CD4-positive, alpha-beta T cell treated with Interleukin-15 for 1 hour (primary cell): Measurements from ENCODE around the gene SYT15B.
"Not testable (repeated sequence)": the region's sequence is repeated elsewhere in the genome, so short reads cannot be mapped to it uniquely, and the experiment has no call there.

ENCODE experiments used
- DNase-seq: peaks from one replicate; pipeline ENCODE4 v3.0.0-alpha.2; 2020

The SYT15B gene

DNA sequence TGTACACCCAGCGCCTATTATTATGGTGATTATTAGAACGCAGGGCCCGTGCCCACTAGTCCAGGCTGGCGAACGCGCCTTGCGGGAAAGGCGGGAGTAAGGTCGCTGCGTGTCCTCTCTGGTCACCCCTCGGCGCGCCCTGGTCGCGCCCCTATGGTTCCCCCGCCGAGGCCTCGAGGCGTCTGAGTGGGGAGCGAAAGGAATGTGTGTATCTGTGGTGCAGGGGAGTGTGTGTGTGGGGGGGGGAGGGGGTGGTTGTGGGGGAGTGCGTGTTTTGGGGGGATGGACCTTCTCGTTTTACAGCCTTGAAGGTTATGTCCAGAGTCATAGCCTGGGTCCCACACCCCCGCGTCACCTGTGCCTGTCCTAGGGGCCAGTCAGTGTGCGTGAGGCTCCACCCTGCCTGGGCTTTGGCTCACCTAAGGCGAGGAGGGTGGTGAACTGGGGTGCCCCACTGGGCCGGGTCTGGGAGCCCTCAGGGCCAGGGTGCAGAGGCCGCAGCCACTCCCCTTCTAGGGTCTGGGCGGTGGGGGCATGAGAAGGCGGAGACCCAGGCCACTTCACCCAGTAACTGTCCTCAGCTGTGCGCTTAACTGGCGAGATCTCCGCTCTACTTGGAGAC lies at the start of gene SYT15B:
Gene SYT15B, minus strand, starts transcription at position 39 of the 622 bp plus-strand sequence. CDS start 952 bp downstream, outside the sequence.
- DNase-seq = not testable (repeated sequence)

DNA sequence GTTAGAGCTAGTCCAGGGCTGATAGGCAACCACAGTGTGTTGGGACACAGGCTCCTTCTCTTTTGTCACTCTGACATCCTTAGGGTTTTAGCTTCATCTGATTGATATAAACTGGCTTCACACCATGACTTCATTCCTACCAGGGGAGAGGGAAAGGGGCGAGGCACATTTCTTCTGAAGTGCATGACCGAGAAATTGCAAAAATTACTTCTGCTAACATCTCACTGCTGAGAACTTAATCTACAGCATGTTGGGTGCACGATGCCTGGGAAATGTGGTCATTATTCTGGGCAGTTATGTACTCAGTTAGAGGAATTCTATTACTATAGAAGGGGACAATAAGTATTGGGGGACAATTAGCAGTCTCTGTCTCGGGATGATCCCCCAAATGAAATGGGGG lies 16.2 kb upstream of the SYT15B start:
- DNase-seq = not testable (repeated sequence)

DNA sequence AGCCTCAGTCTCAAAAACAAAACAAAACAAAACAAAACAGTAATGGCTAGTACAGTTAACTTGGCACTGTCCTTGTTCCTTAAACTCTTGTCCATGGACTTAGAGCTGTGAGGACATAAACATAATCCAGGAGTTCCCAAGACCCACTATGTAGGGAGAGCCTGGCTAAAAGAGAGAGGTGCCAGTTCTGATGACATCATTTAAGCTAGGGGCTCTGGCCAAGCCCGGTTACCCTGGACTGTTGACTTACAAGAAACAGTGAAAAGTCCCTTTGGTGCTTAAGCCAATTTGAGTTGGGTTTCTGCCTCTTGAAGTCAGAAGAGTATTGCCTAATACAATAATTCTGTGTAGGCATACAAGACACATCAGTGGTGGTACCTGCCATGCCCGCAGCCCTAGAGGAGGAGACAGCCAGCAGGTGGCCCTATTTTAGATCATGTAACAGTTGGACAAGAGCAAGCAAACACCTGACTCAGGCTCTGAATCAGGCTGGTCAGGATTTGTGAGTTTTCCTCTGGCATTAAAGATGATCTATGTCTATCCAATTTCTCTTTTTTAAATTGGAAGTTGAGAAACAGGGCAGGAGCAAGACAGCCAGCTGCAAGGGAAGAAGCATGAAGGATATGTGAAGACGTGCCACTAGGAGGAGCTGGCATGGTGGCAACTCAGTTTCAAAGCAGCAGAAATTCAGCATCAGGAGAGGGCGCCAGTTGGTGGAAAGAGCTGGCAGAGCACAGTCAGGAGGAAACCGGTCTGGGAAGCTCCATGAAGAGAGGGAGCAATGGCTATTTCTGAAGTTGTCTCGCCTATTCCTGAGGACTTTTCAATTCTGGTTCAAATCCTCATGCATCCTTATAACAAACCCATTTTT lies 12.2 kb upstream of the SYT15B start:
- DNase-seq = not testable (repeated sequence)

DNA sequence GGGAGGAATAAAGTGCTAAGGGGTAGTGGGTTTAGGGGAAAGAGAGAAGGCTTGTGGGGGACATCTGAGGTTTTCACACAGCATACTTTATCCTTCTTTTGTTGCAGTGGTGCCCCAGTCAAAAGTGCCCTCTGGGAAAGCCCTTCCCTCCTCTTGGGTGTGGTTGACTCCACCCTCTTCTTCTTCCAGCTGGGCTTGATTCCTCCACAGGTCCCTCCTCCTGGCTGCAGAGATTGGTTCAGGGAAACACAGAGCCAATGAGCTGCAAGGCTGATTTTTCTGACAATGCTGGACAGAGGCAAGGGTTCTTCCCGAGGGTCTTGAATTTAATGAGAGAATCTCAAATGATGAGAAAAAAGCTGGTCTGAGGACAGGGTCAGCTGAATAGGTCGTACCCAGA lies 7.4 kb upstream of the SYT15B start:
- DNase-seq = not testable (repeated sequence)

DNA sequence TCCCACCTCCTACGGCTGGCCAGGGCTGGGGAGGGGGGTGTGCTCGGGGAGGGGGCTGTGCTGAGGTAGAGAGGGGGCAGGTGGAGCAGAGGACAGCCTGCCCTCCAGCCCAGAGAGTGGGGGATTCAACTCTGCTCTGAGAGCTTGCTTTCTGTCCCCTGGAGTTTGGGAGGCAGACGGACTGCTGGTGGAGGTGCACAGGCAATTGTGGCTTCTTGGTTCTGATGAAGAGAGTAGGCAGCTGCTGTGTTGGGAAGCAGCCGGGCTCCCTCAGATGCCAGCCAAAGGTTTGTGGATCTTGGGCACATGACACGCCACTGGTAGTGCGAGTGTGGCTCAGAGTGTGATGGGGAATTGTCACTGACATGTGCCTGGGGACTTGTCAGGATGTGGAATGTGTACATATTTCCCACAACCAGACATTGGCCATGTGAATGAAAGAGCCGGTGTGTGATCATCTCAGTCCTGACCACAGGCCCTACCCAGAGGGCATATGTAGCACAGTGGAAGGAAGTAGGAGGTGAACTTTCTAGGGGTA lies 5.3 kb upstream of the SYT15B start:
- DNase-seq = not testable (repeated sequence)

DNA sequence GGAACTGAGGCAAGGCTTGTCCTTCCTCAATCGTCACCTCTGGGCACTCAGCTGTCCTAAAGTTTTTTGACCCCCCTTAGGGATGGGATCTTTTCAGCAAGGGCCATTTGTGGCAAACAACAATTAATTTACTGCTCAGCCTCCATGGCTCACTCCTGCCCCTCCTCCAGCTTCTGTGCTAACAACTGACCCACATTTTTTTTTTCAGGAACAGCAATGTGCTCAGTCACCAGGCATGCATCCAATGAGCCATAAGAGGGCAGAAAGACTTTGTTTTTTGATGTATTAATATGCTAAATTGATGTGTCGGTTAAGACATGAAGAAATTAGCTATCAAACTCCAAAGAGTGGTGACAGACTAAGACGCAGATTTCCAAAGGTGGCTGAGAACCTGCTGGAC lies 4.7 kb upstream of the SYT15B start:
- DNase-seq = not testable (repeated sequence)

DNA sequence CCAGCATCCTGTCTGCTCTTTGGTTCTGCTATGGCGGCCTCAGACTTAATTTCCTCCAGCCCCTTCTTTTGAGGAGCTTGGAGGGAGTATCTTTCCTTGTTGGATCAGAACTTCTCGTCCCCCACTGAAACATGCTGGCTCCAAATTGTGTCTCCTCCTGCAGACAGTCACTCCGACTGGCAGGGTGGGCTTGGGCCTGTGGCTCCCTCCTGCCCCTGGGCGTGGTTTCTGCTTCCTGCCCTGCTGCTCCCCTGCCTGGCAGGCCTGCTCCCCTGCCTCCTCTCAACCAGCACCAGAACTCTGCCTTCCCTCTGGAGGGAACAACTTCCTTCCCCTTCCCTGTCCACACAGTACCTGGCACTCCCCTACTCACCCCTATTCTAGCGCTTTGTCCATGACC lies 3.8 kb upstream of the SYT15B start:
- not testable (repeated sequence) for DNase-seq

DNA sequence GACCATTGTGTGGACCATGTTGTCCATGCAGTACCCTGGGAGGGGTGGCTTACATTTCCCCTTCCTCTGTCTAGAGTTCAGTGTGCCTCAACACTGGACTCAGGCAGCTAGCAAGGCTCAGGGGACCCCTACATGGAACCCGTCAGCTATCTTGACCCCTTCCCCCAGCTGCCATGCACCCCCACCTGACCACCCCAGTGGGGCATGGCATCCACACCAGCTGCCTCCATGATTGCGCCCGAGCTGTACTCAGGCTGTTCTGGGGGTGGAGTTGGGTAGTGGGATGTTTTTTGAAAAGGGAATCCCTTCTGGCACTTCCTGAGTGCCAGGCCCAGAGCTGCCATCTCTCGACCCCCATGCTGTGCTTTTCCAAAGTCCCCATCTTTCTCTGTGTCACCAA lies 1.8 kb upstream of the SYT15B start:
- DNase-seq = not testable (repeated sequence)

DNA sequence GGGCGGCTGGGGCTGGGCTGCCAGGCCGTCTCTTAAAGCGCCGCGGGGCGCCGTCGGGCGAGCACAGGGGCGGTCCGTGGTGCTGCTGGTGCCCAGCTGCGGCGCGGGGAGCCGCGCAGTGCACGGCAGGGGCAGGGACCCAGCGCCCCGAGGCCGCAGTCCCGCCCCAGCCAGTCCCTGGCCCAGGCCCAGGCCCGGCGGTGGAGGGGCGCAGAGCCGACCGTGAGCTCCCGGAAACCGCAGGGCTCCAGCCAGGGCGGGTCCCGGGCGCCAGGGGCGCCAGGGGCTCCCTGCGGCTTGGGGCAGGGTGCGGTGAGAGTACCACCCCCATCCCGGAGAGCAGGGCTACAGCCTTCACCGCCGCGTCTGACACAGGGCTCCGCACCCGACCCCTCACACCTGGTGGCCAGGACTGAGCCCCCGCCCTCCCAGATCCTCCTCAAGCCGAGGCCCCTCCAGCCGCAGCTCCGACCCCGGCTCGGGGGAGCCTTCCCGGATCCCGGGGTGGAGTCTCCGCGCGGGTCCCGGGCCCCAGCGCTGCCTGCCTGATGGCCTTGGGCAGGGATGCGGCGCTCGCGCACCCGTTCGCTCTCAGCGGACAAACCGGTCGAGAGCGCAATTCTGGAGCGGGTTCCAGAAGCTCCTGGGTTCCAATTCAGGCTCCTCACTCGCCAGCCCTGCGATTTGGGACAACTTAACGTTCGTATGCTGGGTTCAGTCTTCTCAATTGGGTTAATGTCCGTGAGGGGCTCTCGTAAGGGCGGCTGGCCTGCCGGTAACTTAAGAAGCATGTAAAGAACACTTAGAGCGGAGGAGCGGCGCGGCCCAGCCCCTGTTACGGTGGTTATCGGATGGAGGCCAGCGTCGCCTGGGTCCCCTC lies 478 bp downstream of the SYT15B start:
- DNase-seq = not testable (repeated sequence)

DNA sequence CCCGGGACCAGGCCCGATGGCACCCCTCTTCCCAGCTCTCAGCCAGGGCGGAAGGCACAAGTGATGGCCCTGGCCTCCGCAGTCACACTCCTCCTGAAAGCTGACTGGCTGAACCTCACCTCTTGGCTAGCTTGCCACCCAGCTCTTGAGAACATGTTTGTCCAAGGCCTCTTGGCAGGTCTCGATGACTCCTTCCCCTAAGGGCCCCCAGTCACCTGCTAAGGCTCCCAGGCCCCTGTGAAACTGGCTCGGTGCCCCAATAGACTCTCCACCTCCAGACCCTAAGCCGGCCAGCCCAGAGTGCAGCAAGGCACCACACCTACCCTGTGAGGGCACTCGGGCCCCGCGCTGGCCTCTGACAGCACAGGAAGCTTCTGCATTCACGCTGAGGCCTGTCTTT lies 4.5 kb downstream of the SYT15B start:
- not testable (repeated sequence) for DNase-seq

DNA sequence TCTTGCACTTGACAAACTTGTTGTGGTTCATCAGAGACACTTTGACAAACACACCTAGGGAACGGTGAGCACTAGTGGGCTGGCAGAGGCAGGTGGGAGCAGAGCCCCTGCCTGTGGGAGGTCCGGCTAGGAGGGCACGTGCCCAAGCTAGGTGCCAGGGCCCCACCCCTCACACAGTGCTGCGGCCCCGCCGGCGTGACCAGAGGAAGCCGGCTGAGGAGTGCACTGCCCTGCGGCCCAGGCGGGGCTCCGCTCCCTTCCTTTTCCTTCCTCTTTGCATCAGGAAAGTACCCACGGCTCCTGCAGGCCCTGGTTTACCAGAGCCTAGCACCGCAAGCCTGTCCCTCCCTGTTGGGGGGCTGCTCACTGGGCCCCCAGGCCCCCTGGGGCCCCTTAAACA lies 7.2 kb downstream of the SYT15B start:
- DNase-seq = not testable (repeated sequence)

DNA sequence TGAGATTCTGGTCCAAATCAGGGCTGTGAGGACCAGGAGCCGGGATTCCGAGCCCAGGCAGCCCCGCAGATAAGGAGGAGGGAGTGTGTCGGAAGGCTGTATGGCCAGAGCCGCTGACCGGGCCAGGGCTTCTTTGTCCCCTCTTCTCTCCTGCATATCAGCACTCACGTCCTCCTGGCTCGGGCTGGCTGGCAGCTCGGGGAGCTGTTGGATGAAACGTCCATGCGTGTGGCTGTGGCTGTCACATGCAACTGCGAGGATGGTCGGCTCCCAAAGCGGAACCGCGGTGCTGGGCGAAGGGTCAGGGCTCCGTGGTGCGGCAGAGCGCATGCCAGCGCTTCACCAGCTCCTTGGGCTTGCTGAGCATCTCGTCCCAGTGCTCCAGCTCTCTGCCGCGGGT lies 9.5 kb downstream of the SYT15B start:
- not testable (repeated sequence) for DNase-seq

DNA sequence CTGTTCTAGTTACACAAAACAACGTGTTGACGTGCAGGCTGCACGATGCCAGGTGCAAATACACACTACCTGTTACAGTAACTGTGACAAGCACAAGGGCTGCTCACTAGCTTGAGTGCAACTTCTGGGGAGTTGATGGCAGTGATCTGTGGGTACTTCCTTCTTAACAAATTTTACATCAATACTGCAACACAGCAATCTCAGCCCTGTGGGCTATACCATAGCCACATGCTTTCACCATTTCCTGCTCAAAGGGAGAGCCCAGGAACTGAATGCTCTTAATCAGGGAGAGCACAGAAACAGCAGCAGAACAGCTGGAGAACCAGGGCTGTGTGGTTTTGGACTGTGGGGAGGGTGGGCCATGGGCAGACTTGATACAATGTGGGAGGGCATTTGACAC lies 10.2 kb downstream of the SYT15B start:
- not testable (repeated sequence) for DNase-seq

DNA sequence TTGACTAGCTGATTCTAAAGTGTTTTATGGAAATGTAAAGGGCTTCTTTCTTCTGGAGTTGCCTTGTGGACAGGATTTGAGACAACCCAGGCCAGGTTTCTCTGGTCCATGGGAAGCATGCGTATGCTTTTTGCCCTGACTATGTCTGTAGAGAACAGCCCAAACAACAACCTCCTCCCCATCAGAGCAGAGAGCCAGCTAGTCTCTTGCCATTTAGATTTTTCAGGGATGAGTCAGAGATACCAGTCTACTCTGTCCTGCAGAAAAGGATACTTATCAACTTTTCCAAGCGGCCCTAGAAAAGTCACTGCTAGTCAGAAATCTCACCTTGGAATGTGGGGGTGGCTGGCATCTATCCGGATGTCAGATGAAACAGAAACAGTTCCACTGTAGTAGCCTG lies 11.6 kb downstream of the SYT15B start:
- not testable (repeated sequence) for DNase-seq

DNA sequence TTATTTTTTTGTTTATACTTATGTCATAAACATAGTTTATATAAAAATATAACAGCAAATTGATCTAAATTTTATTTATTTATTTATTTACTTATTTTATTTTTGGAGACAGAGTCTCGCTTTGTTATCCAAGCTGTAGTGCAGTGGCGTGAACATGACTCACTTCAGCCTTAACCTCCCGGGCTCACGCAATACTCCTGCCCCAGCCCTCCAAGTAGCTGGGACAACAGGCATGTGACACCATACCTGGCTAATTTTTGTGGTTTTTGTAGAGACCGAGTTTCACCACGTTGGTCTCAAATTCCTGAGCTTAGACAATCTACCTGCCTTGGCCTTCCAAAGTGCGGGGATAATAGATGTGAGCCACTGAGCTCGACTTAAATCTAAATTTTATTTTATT lies 13.0 kb downstream of the SYT15B start:
- DNase-seq = not testable (repeated sequence)

DNA sequence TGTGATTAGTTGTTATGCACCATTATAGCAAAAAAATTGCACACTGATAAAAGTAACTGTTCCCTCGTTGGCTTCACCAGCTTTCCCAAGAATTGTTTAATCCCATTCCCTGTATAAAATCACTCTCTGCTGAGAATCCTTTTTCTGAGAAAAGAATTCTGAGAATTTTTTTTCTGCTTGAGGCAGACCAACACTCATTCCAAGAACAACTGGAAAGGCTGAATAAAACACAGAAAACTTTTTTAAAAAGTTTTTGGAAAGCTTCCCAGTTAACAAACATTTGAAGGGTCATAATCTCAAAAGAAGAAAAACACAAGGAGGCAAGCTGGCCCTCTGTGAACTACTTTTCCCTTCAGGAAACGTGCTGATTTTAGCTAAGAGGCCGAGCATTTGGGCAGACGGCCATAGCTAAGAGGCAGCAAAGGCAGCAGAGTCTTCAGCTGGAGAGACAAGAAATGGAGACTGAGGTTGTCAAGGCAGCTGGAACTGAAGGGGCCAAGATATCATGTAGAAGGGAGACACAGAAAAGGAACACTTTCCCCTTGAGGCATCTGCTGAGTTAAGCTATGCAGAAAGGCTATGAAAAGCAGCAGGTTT lies 16.5 kb downstream of the SYT15B start:
- not testable (repeated sequence) for DNase-seq

DNA sequence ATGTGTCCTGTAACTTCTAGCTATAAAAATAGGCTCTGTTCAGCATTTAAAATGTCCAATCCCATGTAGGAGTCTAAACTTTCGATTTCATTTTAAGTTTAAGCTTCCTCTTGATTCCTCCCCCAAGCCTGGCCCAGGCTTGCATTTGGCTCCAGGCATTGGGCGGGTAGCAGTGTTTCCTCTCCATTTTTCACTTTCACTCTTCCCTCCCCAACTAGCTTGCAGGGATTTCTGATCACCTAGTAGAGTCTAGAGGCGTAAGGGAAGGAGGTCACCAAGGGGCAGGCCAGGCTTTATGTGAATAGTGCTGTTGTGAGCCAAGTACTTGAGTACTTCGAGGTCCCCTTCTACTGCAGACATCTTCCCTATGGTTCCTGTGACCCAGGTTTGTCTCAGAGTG lies 18.5 kb downstream of the SYT15B start:
- not testable (repeated sequence) for DNase-seq

DNA sequence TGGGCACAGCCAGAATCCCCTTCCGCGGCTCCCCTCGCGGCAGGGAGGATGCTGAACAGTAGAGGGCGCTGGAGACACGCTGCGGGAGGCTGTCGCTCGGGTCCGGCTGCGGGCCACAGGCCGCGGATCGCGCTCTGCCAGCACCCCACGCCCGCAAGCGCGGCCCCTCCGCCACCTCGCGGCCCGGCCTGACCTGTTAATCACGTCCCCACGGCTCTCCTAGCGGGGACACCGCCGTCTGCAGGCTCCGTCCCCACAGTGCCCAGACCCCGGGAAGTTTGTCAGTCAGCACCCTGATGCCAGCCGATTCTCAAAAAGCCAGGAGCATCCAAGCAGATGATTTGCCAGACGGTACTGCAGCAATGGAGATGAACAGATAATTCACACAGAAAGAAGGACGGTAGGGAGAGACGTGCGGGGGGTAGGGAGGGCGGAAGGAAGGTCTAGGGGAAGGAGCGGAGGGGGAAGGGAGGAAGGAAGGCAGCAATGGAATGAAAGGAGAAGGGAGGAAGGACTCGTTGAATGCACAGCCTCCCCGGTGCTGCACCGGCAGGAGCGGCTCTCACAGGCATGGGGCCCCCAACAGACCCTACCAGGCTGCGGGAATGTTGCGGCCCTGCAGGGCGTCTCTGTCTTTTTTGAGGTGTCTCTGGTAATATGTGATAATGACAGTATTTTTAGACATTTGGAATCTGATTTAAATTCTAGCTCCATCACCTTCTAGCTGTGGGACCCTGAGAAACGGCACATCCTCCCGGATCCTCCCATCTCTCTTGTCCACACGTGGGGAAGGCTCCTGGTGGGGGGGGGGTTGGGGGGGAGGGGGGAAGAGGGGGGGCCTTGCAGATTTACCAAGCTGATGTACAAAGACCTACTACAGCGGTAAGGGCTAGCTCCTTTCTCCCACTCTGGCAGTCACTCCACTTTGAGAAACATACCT lies 19.5 kb downstream of the SYT15B start:
- DNase-seq = peak; percentile 33

DNA sequence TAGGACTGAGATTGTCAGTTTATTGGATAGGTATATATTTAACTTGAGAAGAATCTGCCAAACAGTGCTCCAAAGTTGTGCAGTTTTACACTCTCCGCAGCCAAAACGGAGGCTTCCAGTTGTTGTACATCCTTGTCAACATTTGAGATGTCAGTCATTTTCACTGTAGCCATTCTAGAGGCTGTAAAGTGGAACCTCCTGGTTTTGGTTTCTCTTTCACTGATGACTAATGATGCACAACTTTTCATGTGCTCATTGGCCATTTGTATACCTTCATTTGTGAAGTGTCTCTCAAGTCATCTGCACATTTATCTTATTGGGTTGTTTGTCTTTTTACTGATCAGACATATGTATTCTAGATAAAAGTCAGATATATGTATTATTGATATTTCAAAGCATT lies 22.5 kb downstream of the SYT15B start:
- not testable (repeated sequence) for DNase-seq

DNA sequence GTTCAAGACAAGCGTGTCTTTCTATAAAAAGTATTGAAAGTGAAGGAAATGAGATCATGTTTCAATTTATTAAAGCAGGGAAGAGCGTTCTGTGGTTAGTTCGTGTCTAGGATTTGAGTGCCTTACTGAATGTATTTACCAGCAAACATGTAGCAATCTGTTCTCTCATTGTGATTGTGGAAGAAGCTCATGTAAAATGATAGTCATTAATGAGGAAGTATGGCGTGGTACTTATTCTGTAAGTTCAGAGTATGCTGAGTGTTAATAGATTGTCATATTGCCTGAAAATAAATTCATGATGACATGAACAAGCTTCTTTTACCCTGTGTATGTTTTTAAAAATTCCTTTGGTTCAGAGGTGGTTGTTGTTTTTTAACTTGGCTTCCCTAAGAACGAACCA lies 32.5 kb downstream of the SYT15B start:
- not testable (repeated sequence) for DNase-seq

DNA sequence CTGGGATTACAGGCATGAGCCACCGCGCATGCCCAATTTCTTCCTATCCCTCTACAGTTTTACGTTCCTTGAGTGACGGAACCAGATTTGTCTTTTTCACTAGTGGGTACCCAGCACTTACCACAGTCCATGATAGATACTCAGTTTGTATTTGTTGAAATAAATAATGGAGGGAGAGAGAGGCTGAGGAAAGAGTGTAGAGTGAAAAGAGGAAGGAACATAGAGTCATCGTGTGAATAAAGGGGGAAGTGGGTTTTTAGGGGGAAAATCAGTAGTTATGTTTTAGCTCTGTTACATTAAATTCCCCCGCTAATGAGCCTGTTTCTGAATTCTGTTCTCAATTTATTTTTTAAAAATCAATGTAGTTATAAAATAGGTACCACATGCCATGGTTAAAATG lies 37.7 kb downstream of the SYT15B start:
- DNase-seq = not testable (repeated sequence)
